PC-9 (cell line): ENCODE data around the gene BAK1.
A peak's percentile ranks its signal among the peaks of the same experiment; 100 is the strongest.

Source experiments
- EZH2 ChIP-seq: fragments of 200-600 bp; sonication (generic); IDR thresholded peaks from 2 replicates; pipeline ENCODE4 v1.8.0; 2017; ENCODE audit warnings: antibody characterized with exemption, low read depth
- TF ChIP-seq, protein P1 (sequence below): fragments of 200-600 bp; sonication (generic); conservative IDR thresholded peaks from 2 replicates; pipeline ENCODE4 v1.6.1; 2017; ENCODE audit warnings: mixed run types, antibody characterized with exemption, mild to moderate bottlenecking, moderate library complexity

DNA sequence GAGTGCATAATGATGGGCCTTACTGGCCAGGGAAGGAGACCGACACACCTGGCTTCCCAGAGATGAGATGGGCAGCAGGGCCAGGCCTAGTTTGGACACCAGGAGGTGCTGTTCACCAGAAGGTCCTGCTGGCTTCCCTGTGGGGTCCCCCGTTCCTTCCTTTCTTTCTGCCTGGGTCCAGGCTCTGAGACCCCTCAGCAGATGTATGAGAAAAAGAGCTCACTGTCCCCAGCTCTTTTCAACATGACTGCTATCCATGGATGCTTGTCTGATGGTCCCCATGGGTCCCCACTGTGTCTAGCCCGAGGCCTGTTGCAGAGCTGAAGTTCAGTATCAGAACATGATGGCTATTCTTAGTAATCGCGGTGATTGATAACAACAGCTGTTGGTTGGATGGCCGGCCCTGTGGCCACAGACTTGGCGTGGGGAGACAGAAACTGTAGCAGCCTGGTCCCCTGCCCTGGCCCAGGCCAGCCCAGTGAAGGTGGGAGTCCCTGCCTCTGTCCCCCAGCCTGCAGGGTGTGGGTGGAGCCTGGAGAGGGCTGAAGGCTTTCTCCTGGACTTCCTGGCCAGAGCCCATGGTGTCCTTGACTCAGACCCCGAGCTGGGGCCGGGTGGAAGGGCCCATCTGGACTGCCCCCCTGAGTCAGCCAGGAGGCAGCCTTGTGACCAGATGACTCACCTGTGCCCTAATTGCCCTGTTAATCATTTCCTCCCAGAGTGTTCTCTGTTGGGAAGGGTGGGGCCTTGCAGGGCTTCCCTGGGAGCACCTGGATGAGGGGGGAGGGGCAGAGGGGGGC is 9.9 kb upstream of the BAK1 start:
- no peak for TF ChIP-seq EZH2
- TF ChIP-seq, protein P1, sequence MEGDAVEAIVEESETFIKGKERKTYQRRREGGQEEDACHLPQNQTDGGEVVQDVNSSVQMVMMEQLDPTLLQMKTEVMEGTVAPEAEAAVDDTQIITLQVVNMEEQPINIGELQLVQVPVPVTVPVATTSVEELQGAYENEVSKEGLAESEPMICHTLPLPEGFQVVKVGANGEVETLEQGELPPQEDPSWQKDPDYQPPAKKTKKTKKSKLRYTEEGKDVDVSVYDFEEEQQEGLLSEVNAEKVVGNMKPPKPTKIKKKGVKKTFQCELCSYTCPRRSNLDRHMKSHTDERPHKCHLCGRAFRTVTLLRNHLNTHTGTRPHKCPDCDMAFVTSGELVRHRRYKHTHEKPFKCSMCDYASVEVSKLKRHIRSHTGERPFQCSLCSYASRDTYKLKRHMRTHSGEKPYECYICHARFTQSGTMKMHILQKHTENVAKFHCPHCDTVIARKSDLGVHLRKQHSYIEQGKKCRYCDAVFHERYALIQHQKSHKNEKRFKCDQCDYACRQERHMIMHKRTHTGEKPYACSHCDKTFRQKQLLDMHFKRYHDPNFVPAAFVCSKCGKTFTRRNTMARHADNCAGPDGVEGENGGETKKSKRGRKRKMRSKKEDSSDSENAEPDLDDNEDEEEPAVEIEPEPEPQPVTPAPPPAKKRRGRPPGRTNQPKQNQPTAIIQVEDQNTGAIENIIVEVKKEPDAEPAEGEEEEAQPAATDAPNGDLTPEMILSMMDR, result peak; percentile 94
